Neutrophil (primary cell): ENCODE results near the gene SETD7.

ENCODE experiments used
- H3K27ac ChIP-seq: fragments of 200-600 bp; sonication (generic); 2 replicates; pipeline ENCODE4 v1.5.1; 2016; ENCODE audit warnings: mild to moderate bottlenecking, moderate library complexity
- H3K27me3 ChIP-seq: fragments of 200-600 bp; sonication (generic); 2 replicates; pipeline ENCODE4 v1.6.0; 2016; ENCODE audit warnings: mild to moderate bottlenecking
- H3K36me3 ChIP-seq: fragments of 200-600 bp; sonication (generic); 2 replicates; pipeline ENCODE4 v1.5.1; 2017
- H3K4me1 ChIP-seq, 2 experiments: fragments of 200-600 bp in 1 of 2; sonication (generic) in 1 of 2; 1 replicate in 1 of 2; 2 replicates in 1 of 2; pipeline versions ENCODE4 v1.5.1 to v1.6.1; 2013 to 2016; ENCODE audit warnings: low read depth in 1 of 2, low read length in 1 of 2, mild to moderate bottlenecking in 1 of 2, moderate library complexity in 1 of 2; ENCODE audit not compliant: control insufficient read depth in 1 of 2, insufficient read depth in 1 of 2
- H3K4me3 ChIP-seq, 2 experiments: fragments of 200-600 bp in 1 of 2; sonication (generic) in 1 of 2; 1 replicate in 1 of 2; 2 replicates in 1 of 2; pipeline ENCODE4 v1.5.1; 2013 to 2016; ENCODE audit warnings: low read depth in 1 of 2, low read length in 1 of 2, mild to moderate bottlenecking in 1 of 2, moderate library complexity in 1 of 2
- H3K9me3 ChIP-seq: fragments of 200-600 bp; sonication (generic); 2 replicates; pipeline ENCODE4 v1.5.1; 2016
- CTCF ChIP-seq: fragments of 200-600 bp; sonication (generic); IDR thresholded peaks from 2 replicates; pipeline ENCODE4 v1.5.1; 2016; ENCODE audit warnings: antibody characterized with exemption

The SETD7 gene

GRCh38 chr4:139461022-139461628 is 94.9 kb downstream of the SETD7 start:
- Histone ChIP-seq H3K4me3 (peak overlapping the region in 1 of 2 experiments; percentile 7), H3K4me1 (peaks cover 56 to 60% of the 10 kb centered on the region in 2 experiments), H3K27ac (peak overlapping the region; percentile 65), H3K9me3 (no peaks in the 10 kb centered on the region), H3K36me3 (peaks cover 6% of the 10 kb centered on the region), H3K27me3 (no peaks in the 10 kb centered on the region)
- TF ChIP-seq CTCF = no peak

GRCh38 chr4:139460565-139460964 is 95.5 kb downstream of the SETD7 start:
- peaks cover 62 to 66% of the 10 kb centered on the region in 2 experiments for H3K4me1 ChIP-seq
- H3K27me3 ChIP-seq = no peaks in the 10 kb centered on the region
- H3K27ac ChIP-seq = peak overlapping the region; percentile 65
- no peaks in the 10 kb centered on the region for H3K9me3 ChIP-seq
- no peak overlapping the region for H3K4me3 ChIP-seq
- peaks cover 6% of the 10 kb centered on the region for H3K36me3 ChIP-seq
- TF ChIP-seq CTCF = no peak

GRCh38 chr4:139458999-139459398 is 97.0 kb downstream of the SETD7 start:
- H3K27me3 ChIP-seq = no peaks in the 10 kb centered on the region
- no peaks in the 10 kb centered on the region for H3K9me3 ChIP-seq
- no peak overlapping the region for H3K4me3 ChIP-seq

GRCh38 chr4:139458543-139458942 is 97.5 kb downstream of the SETD7 start:
- no peaks in the 10 kb centered on the region for H3K9me3 ChIP-seq
- peak overlapping the region; percentile 2 for H3K27ac ChIP-seq
- no peak for TF ChIP-seq CTCF
- H3K36me3 ChIP-seq = peaks cover 6% of the 10 kb centered on the region
- no peak overlapping the region for H3K4me3 ChIP-seq
- peaks cover 75% of the 10 kb centered on the region in 2 experiments for H3K4me1 ChIP-seq
- H3K27me3 ChIP-seq = no peaks in the 10 kb centered on the region

More at GRCh38 chr4:139458999-139459398, 97.0 kb downstream of the SETD7 start:
- H3K36me3 ChIP-seq = peaks cover 6% of the 10 kb centered on the region
- peaks cover 75% of the 10 kb centered on the region in 2 experiments for H3K4me1 ChIP-seq
- TF ChIP-seq CTCF = no peak
- H3K27ac ChIP-seq = no peak overlapping the region

- H3K27ac ChIP-seq = peak overlapping the region; percentile 93
- H3K27me3 ChIP-seq = no peaks in the 10 kb centered on the region
- H3K36me3 ChIP-seq = no peaks in the 10 kb centered on the region
- H3K4me3 ChIP-seq = peak overlapping the region in 1 of 2 experiments; percentile 87
- no peaks in the 10 kb centered on the region for H3K9me3 ChIP-seq
- peaks cover 79 to 82% of the 10 kb centered on the region in 2 experiments for H3K4me1 ChIP-seq
- no peak for TF ChIP-seq CTCF
These were observed 98.7 kb downstream of the SETD7 start for GRCh38 chr4:139457318-139457717.
